ENCODE data around the gene THOC7.

THOC7 gene

DNA sequence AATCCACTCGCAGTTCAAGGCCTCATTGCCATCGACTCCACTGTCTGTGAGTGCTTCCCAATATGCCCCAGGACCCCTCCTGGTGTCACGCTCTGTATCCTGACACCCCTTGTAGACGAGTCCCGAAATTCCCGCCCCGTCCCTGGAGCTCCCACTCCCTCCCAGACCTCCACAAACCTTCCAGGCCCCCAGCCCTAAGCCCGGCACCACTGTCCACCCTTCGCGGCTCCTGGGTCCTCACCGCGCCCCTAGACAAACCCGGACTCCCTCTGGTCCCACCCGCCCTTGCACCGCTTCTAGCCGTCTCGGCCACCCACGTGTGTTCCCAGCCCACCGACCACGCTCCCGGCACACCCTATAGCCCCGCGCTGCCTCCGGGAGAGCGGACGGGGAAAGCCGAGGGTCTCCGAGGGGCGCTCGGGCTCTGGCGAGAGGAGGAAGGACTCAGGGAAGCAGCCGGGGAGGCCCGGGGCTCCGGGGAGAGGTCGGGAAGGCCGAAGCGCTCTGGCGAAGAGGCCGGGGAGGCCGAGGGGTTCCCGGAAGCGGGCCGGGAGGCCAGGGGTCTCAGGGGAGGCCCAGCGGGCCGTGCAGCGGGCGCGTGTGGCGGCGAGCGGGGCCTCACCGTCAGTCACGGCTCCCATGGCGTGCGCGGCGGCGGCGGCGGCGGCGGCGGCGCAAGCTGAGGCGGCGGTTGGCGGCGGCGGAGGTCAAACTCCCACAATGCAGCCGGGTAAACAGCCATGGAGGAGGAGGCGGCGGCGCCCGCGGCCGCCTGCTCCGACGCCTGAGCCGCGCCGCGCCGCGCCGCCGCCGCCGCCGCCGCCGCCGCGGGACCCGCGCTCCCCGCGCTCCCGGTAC is at the start of gene THOC7, which contains the start of gene ATXN7:
TSS of gene THOC7 (minus strand) at position 656 of the 858 bp plus-strand sequence. CDS start at position 641, 15 bp downstream.
TSS of gene ATXN7 (plus strand) at position 718 of the 858 bp plus-strand sequence. CDS start 48,732 bp downstream, outside the sequence.
- DNase-seq, result peak; percentile 79

DNA sequence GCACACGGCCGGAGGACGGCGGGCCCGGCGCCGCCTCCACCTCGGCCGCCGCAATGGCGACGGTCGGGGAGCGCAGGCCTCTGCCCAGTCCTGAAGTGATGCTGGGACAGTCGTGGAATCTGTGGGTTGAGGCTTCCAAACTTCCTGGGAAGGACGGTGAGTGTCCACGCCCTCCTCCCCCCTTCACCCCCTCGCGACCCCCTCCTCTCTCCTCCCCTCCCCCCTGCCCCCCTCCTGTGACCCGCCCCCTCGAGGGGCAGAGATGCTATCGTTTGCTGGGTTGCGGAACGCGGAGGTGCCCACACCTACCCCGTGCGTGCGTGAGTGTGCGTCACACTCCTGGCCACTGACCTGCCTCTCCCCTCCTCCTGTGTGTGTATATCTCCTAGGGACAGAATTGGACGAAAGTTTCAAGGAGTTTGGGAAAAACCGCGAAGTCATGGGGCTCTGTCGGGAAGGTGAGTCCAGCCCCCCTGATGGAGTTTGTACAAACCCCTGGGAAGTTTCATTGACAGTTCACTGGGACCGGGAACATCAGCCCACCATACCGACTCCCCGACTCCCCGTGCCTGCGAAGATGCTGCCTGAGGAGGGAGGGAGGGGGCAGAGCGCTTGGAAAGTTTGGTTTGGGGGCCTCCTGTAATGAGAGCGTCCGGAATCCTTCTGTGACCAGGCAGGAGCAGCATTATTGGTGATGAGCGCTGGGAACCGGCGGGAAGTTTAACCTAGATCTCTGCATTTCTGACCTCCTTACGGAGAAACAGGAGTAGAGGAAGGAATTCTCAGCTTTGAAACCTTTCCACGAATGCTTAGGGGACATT is 49.4 kb upstream of the THOC7 start:
- DNase-seq, result peak; percentile 61

DNA sequence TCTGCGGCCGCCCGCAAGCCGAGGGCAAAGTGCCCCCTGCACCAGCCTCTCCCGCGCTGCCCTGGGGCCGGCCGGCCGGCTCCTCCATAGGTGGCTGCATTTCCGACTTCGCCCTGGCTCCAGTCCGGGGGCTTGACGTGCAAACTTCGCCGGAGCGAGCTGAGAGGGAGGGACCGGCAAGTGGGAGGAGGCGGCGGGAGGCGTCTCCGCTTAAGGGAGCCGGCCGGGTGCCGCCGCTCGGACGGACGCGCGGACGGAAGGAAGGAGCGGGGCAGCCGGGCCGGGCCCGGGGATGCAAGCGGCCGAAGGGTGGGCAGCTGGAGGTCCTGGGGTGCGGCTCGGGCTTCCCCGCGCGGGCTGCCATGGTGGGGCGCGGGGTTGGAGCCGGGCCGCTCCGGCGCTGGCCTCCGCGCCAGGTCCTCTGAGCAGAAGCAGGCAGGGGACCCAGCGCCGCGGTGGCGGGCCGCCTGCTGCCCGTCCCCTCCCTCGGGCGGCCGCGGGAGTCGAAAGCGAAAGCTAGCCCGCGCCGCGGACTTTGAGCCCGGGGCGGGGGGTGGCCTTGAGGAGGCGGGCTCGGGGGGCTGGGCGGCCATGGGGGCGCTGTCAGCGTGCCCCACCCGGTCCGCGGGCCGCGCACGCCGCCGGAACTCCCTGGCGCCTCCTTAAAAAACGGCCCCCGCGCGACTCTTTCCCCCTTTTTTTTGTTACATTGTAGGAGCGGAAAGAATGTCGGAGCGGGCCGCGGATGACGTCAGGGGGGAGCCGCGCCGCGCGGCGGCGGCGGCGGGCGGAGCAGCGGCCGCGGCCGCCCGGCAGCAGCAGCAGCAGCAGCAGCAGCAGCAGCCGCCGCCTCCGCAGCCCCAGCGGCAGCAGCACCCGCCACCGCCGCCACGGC is 48.5 kb upstream of the THOC7 start, which contains the start of gene SCAANT1:
TSS of gene SCAANT1 (minus strand) at position 511 of the 895 bp plus-strand sequence.
- peak; percentile 88 for DNase-seq

DNA sequence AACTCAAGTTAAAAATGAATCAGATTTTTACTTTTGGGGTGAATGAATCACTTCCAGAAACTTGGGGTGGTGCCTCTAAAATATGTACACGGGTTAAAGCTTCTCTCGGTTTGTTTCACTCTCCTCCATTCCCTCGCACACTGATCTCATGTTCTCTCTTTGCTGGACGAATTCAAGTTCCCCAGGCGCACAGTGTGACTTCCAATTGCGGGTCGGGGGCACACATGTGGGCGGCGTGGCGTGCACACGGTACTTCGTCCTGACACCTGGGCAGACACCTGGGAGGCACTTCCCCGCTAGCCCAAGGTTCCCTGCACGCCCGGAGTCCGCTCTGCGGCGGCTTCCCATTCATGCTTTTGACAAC is 47.9 kb upstream of the THOC7 start:
- no peak for DNase-seq

DNA sequence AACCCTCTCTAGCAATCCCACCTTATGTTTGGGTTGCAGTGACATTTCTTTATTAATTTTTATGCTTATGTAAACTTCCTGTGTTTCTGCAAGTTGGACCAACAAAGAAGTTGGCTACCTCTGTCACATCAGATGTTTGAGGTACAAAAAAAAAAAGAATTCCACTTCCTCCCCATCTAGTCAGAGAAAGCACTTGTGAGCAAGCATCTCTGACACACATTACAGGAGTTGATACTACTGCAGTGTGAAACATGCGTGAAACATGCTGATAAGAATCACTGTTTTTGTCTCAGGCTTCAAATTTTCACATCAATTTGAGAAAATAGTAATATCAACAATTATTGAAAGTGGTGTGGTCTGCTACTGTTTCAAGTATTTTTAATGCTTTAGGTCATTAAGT is 47.3 kb upstream of the THOC7 start:
- peak; percentile 13 for DNase-seq

DNA sequence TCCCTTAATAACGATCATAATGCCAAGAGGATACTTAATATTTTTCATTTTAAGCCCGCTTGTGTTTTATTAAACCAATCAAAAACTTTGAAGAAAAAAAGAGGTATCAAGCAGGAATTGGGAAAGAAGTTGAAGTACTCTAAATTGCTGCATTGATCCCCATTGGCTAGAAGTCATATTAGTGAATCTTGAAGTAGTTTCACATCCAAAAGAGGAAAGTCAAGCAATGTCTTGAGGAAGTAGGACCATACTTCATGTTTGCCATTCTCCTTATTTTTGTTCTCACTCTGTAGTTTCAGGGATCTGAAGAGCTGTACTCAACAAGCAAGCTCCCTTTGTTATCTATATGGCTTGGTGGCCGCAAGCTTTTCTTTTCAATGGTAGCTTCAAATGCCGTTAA is 46.4 kb upstream of the THOC7 start:
- no peak for DNase-seq

DNA sequence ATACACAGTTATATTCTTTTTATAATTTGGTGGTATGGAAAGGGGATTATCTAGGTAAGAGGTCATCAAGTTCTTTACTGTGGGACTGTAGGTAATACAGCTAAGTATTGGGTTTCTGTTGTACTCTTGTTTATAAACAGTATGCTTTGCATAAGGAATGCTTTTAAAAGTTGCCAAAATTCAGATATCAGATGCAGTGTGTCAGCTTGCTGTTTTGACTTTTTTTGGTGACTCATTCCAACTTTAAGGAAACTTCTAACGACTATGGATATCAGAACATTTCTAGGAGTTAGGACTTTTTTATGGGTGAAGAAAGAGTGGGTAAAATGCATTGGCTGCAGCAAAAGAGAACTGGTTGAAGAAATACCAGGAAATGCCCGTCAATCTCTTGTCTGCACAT is 45.8 kb upstream of the THOC7 start:
- no peak for DNase-seq

DNA sequence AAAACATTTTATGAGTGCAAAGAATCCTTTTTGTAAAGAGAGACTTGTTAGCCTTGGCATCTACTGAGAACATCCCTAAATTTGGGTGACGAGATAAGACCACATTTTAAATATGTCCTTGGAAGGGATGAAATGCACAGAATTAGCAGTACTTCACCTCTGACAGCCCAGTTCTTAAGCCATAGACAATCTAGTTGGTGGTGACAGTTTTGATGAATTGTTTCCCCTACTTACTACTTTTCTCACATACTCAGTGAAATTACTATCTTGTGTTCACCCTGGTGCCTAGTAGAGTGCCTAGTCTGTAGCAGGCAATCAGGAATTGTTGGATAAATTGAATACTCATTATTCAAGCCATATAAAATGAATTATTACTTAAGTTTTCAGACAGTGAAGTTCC is 45.2 kb upstream of the THOC7 start:
- no peak for DNase-seq

DNA sequence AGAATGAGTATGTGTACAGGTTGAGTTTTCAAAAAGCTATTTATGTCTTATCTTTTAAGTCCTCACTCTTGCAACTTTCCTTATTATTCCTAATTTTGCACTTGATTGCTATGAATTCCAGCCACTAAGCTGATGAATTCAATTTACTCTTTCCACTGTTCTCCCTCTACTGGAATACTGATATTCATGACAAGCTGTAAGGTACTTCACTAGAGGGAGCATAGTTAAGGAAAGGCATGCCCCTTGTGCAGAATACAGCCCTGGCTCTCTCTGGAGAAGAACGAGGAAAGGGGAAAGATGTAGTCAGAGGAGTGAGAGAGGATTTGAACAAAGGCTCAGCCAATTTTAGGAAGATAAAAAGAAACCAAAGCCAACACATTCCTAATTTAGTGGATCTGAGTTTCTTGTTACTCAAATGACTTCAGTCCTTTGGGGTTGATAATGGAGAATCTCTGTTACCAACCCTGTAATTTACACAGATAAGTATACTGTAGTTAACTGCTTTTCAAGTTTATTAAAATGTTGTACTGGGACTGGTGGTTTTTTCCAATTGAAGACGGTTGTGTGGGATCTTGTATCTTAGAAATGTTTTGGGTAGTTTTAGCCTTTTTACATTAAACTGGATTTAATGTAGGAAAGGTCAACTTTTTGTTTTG is 44.6 kb upstream of the THOC7 start:
- no peak for DNase-seq

DNA sequence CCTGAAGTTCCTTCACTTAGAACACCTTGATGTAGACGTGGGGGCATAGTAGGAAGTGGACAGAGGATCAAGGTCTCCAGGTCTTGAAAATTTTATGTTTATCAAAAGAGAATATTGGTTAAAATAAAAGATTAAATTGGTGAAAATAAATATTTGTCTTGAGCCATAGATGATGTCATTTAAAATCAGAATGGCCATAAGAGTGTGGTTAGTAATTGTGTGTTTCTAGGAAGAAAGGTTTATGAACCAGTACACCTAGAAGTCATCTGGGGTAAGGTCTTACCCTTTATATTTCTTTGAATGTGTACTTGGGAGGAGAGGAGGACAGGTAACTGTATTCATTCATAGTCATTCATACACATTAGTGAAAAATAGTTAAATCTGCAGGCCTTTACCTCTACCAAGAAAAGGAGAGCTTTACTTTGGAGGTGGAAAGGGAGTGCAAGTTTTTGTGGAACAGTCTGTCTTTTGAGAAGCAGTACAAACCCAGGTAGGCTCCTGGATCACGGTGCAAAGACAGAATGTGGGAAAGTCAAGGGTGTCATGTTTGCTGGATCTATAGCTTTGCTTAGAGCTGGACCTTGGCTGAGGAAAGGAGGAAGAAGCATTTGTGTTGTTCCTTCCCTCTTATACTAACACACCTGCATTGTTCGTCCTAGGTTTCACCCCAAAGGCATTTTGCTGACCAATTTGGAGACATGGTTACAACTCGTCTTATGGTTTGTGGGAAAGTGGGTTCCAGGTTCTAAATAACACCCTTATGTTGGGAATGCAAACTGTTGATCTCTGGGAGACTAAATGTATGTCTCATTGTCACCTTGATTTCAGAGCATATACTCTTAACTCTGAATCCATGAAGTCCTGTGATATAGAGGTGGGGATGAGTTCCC is 42.4 kb upstream of the THOC7 start:
- DNase-seq, result no peak

DNA sequence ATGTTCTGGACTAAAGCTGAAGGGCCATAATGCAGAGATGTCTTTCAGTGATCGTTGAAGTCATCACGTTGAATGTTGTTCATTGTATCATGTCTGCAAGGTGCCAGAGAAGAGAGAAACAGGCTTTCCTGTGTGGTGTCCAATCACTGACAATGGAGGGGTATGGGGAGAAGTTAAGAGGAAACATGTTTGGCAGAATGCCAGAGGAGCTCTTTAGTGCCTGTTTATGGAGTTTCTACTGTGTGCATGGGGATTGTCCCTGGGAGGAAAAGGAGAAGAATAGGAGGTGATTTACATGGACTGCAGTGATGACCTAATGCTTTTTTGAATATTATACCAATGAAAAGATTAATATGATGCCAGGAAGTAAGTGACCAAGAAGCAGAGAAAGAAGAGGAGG is 36.9 kb upstream of the THOC7 start:
- no peak for DNase-seq

DNA sequence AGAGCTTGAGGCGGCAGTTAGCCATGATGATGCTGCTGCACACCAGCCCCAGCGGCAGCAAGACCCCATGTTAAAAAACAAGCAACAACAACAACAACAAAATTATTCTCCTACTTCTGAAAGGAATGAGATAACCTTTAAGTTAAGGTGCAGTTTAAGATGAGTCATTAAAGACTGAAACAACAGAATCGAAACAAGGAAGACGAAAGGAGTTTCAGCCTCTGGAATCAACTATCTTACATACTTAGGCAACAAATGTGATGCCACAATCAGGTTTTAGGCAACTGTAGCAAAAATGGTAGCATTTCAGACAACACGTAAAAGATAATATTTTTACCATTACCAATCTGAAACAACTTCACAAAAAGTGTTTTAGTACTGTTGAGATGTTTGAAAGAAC is 36.4 kb upstream of the THOC7 start:
- DNase-seq, result no peak

DNA sequence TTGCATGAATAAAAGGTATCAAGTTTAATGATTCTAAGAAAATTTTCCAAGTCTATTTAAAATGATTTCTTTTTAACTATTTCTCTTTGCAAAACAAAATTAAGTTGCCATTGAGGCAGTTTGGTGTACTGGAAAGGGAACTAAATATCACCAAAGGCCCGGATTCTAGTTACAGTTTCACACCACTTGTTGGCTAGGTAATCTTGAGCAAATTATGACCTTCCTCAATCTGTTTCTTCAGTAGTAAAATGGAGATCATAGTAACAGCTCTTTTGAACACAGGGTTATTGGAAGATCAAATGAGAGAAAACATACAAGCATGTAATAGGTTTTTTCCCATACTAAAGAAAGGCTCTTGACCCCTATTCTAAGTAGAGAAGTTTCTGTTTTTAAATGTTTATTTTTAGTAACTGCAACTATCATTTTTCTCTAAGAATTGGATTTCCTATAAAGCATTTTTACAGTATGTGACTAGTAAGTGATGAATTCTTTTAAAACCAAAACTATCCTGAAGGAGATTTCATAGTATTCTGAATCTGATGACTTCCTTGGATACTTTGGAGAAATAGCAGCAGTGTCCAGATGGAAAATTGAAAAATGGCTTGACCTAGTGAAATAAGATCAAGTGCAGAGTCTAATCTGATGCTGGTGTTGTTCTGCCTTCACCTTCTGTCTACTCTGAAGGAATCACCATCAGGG is 32.9 kb upstream of the THOC7 start:
- no peak for DNase-seq

DNA sequence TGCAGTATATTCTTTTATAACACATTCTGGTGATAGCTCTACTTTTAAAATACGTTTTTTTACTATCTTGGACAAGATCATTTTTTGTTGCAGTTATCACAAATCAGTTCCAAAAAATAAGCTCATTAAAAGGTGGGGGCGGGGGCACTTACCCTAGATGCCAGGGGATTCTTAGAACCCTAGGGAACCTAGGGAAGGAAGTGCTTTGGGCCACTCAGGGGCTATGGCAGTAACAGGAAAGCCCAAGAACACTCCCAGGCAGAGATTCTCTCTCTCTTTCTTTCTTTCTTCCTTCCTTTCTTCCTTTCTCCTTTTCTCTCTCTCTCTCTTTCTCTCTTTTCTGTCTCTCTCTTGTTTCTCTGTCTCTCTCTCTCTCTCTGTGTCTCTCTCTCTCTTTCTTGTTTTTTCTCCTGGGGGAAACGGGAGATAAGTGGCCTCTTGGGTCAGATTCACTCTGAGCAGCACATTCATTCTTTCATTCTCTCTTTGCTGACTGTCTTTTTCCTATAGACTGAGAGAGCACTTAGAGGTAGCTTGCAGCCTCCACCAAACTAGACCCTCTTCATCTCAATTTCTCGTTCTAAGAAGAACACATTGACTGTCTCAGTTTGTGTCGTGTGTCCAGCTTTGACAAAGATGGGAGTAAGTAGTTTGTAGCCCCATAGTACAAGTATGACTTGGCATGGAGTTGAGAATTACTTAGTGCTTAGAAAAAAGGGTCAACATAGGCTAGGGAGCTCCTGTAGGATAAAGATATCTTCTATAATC is 32.0 kb upstream of the THOC7 start:
- no peak for DNase-seq

DNA sequence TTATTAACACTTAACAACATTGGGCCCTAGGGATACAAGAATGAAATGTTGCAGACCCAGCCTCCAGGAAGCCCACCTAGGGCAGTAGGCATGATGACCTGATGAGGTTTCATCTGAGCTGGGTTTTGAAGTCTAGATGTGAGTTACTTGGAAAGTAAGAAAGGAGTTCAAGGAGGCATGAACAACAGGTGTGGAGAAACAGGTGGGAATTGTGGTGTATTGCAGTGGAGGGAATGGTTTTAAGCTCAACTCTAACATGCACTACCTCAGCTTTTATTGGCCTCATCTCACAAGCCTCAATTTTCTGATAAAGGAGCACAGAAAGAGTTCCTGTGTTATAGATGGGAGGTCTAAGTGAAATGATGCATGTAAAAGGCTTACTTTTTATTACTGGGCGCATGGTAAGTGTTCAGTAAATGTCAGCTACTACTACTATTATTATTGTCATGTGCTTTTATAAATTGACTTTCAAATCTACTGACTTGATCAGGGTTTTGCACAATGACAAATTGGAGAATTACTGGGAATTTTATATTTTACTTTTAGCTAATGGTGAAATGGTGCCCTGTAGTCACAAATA is 29.3 kb upstream of the THOC7 start:
- no peak for DNase-seq

DNA sequence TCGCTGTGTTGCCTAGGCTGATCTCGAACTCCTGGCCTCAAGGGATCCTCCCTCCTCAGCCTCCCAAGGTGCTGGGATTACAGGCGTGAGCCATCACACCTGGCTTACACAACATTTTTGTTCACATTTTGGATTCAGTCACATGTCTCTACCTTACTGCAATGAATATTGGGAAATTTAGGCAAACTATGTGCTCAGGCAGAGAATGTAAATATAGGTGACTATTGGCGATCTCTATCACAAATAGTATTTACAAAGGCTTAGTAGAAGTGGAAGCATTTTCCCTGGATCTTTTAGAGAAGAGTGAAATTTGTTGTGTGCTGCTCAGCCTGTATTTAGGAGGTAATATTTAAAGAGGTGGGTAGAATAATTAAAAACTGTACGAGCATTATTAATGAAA is 27.9 kb upstream of the THOC7 start:
- DNase-seq, result no peak

DNA sequence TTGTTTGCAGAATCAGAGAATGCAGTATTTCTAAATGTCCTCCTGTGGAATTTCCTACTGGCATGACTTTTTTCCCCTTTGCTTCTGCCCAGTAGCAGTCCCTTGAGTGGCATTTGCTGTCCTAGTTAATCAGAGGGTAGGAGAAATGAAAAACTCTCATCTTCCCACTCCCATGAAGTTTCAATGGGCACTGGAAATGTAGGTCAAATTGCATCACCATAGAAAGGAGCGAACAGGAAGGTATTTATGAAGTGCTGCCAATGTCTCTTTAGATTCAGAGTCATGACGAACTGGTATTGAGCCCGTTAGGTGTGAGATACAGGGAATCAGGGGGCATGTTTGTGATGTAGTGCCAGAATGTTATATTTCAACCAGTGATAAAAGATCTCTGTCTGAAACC is 23.3 kb upstream of the THOC7 start:
- DNase-seq, result no peak

DNA sequence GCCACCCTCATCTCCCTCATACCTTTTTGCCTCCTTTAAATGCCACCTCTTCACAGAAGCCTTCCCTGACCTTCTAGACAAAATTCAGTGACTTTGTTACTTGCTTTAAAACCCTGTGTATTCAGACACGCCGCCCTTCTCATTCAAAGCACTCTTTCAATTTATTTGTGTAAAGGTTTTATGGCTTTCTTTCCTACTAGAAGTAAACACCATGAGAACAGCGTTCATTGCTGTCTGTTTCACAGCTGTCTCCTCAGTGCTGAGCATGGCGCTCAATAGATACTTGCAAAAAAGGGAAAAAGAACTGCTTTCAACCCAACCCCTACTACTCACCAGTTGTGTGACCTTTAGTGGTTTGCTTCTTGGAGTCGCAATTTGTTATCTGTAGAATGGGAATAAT is 17.0 kb upstream of the THOC7 start:
- DNase-seq, result no peak

DNA sequence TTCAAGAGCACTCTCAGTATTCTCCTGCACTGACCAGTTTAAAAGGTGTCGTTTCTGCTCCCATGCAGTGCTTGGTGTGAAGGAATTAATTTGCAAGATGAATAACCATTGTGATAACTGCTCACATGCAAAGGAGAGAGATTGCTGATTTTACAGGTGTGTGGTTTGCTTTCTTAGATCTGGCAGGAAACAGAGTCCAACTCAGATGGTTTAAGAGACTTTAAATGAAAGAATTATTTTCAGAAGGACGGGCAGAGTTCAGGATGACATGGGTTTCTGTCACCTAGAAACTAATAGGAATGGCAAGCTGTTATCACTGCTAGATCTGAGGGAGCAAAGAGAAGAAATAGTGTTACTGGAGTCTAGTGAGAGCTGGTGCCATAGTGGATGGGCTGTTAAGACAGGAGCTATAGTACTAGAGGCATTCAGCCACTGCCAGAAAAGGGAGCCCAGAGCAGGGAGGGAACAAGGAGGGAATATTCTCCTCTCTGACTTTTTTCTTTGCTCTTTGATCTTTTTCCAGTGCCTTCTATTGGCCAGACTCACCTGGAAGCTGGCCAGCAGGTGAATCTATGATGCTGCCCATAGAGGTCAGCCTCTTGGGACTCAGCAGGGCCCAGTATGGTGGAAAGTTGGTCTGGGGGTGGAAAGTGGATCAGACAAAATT is 14.9 kb upstream of the THOC7 start:
- no peak for DNase-seq

All from CD4-positive, alpha-beta T cell treated with Interleukin-6 for 4 hours (primary cell).